K562 (cell line): Measurements from ENCODE around the gene SLC25A42. TPM values are rescaled to one million over a fixed set of nuclear protein-coding genes. Genes with fewer than 3 reads are reported as not detected.
A peak's percentile ranks its signal among the peaks of the same experiment; 100 is the strongest.

ENCODE experiments used
- BHLHE40 ChIP-seq: IDR thresholded peaks from 2 replicates; pipeline ENCODE4 v1.6.1; 2011; ENCODE audit warnings: low read length, improper control_type of control experiment
- CBX5 ChIP-seq: IDR thresholded peaks from 2 replicates; pipeline ENCODE4 v1.6.1; 2014; ENCODE audit warnings: low read depth, borderline replicate concordance
- COPS2 ChIP-seq: fragments of 450-650 bp; conservative IDR thresholded peaks from 2 replicates; pipeline ENCODE4 v1.6.1; 2016; ENCODE audit warnings: mild to moderate bottlenecking, moderate library complexity
- ETV1 ChIP-seq: fragments of 450-650 bp; conservative IDR thresholded peaks from 2 replicates; pipeline ENCODE4 v1.6.1; 2016; ENCODE audit warnings: missing genetic modification characterization, control low read depth, low read depth, missing compliant biosample characterization
- HDGF ChIP-seq: fragments of 450-650 bp; IDR thresholded peaks from 2 replicates; pipeline ENCODE4 v1.6.1; 2016
- L3MBTL2 ChIP-seq: fragments of 450-650 bp; IDR thresholded peaks from 2 replicates; pipeline ENCODE4 v1.6.1; 2016; ENCODE audit warnings: mild to moderate bottlenecking, moderate library complexity
- MBD2 ChIP-seq: sonication (generic); IDR thresholded peaks from 2 replicates; pipeline ENCODE4 v1.6.1; 2016; ENCODE audit warnings: low read depth, borderline replicate concordance
- TCF7 ChIP-seq: sonication (generic); IDR thresholded peaks from 2 replicates; pipeline ENCODE4 v1.6.1; 2016; ENCODE audit warnings: antibody characterized with exemption, borderline replicate concordance
- ZNF224 ChIP-seq: sonication (generic); formaldehyde crosslinking; IDR thresholded peaks from 2 replicates; pipeline ENCODE4 v1.8.0; 2022; ENCODE audit warnings: mild to moderate bottlenecking, missing genetic modification reagents
- ZNF830 ChIP-seq: fragments of 250-450 bp; sonication (Bioruptor Pico); IDR thresholded peaks from 2 replicates; pipeline ENCODE4 v1.5.0; 2021; ENCODE audit warnings: mild to moderate bottlenecking
- polyA plus RNA-seq, 8 experiments: library from polyadenylated mRNA; depleted of rRNA in 4 of 8; stranded (reverse) in 5 of 8; unstranded in 3 of 8; fragments of >200 nt; fragmentation: Nextera tagmentation in 2 of 8; fragmentation: Illumina TruSeq in 1 of 8; extraction: Ambion mirVana in 2 of 8; extraction: Trizol in 1 of 8; gene quantifications; 2 replicates each; pipeline versions ENCODE4 v1.2.1 to v1.2.3, GENCODE V29; 2011 to 2014; ENCODE audit warnings: inconsistent platforms in 1 of 8, missing spikeins in 1 of 8
- total RNA-seq, 7 experiments: library from RNA; depleted of rRNA in 6 of 7; stranded (reverse); fragments of >200 nt in 6 of 7; fragmentation: Illumina TruSeq in 2 of 7; extraction: Trizol in 2 of 7; gene quantifications; 2 replicates each; pipeline versions ENCODE4 v1.2.1 to v1.2.3, GENCODE V29; 2011 to 2021; ENCODE audit warnings: low replicate concordance in 1 of 7
- TF ChIP-seq, protein P1 (sequence below): conservative IDR thresholded peaks from 2 replicates; pipeline ENCODE4 v1.6.1; 2011; ENCODE audit warnings: low read depth, mild to moderate bottlenecking, low read length; ENCODE audit not compliant: control insufficient read depth
- TF ChIP-seq, protein P2 (sequence below): fragments of 450-650 bp; IDR thresholded peaks from 2 replicates; pipeline ENCODE4 v1.6.1; 2016; ENCODE audit warnings: missing biosample characterization, missing genetic modification characterization
- TF ChIP-seq, protein P3 (sequence below): sonication (generic); formaldehyde crosslinking; IDR thresholded peaks from 2 replicates; pipeline ENCODE4 v1.8.0; 2022; ENCODE audit warnings: missing genetic modification reagents, mild to moderate bottlenecking, moderate library complexity, borderline replicate concordance
- TF ChIP-seq, protein P4 (sequence below): fragments of 250-450 bp; sonication (Bioruptor Pico); IDR thresholded peaks from 2 replicates; pipeline ENCODE4 v1.8.0; 2021; ENCODE audit warnings: mild to moderate bottlenecking, moderate library complexity
- TF ChIP-seq, protein P5 (sequence below), 2 experiments: fragments of 450-650 bp; IDR thresholded peaks; 2 replicates each; pipeline ENCODE4 v1.6.1; 2016
- TF ChIP-seq, protein P6 (sequence below): fragments of 450-650 bp; IDR thresholded peaks from 2 replicates; pipeline ENCODE4 v1.6.1; 2017; ENCODE audit warnings: antibody characterized with exemption, mild to moderate bottlenecking

The SLC25A42 gene
- total and polyA plus RNA-seq, 9 of the 15 experiments (the other 6 are each of a cell fraction or from before 2014, with no cell fraction given) = 0.59 to 32.2 (median 14.1) TPM

DNA sequence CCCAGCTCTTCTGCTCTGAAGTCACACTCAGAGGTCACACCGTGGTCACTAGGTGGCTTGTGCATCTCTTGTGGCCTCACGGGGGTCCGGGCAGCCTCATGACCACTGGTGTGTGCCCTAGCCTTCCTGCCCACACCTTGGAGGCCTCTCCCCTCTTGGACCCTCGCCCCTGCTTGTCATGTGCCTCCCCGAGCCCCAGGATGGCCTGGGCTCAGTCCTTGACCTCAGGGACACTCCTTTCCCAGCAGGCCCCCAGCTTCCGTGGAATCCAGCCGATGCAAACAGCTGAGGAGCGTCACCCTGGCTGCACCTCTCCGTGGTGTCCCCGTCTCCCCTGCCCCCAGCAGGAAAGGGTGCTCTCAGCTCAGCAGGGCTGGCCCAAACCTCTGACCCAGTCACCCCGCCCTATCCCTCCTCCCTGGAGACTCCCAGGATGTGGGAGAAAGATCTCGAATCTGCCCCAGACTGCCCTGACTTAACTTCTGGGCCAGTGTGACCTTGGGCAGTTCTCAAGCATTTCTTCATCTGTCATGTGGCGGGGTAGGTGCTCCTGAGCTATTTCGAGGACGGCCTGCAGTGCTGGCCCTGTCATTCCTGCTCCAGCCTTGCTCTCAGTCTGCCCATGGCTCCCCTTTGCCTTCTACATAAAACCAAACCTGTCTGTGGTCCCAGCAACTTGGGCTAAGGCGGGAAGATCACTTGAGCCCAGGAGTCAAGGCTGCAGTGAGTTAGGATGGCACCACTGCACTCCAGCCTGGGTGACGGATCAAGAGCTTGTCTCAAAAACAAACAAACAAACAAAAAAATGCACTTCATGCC, 4.6 kb upstream of the SLC25A42 start (continued):
- TF ChIP-seq, protein P1, sequence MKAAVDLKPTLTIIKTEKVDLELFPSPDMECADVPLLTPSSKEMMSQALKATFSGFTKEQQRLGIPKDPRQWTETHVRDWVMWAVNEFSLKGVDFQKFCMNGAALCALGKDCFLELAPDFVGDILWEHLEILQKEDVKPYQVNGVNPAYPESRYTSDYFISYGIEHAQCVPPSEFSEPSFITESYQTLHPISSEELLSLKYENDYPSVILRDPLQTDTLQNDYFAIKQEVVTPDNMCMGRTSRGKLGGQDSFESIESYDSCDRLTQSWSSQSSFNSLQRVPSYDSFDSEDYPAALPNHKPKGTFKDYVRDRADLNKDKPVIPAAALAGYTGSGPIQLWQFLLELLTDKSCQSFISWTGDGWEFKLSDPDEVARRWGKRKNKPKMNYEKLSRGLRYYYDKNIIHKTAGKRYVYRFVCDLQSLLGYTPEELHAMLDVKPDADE = 0 out of 2 replicates have a peak, but pooled peaks have one; percentile 28
- TF ChIP-seq MBD2 (peak; percentile 16; the same call in 1 of the 2 replicates), BHLHE40 (no peak), L3MBTL2 (peak; percentile 30; the same call in 1 of the 2 replicates), ZNF224 (CRISPR knock-in tag) (no peak), CBX5 (no peak), ZNF830 (CRISPR knock-in tag) (no peak), HDGF (0 out of 2 replicates have a peak, but pooled peaks have one; percentile 90), COPS2 (no peak), TCF7 (no peak), ETV1 (tag) (peak; percentile 87)
- TF ChIP-seq, protein P2, sequence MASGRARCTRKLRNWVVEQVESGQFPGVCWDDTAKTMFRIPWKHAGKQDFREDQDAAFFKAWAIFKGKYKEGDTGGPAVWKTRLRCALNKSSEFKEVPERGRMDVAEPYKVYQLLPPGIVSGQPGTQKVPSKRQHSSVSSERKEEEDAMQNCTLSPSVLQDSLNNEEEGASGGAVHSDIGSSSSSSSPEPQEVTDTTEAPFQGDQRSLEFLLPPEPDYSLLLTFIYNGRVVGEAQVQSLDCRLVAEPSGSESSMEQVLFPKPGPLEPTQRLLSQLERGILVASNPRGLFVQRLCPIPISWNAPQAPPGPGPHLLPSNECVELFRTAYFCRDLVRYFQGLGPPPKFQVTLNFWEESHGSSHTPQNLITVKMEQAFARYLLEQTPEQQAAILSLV (tag) = no peak
- TF ChIP-seq, protein P3, sequence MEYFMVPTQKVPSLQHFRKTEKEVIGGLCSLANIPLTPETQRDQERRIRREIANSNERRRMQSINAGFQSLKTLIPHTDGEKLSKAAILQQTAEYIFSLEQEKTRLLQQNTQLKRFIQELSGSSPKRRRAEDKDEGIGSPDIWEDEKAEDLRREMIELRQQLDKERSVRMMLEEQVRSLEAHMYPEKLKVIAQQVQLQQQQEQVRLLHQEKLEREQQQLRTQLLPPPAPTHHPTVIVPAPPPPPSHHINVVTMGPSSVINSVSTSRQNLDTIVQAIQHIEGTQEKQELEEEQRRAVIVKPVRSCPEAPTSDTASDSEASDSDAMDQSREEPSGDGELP = peak; percentile 55; the same call in 1 of the 2 replicates
- TF ChIP-seq, protein P4, sequence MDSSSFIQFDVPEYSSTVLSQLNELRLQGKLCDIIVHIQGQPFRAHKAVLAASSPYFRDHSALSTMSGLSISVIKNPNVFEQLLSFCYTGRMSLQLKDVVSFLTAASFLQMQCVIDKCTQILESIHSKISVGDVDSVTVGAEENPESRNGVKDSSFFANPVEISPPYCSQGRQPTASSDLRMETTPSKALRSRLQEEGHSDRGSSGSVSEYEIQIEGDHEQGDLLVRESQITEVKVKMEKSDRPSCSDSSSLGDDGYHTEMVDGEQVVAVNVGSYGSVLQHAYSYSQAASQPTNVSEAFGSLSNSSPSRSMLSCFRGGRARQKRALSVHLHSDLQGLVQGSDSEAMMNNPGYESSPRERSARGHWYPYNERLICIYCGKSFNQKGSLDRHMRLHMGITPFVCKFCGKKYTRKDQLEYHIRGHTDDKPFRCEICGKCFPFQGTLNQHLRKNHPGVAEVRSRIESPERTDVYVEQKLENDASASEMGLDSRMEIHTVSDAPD = 0 out of 2 replicates have a peak, but pooled peaks have one; percentile 43
- TF ChIP-seq, protein P5, sequence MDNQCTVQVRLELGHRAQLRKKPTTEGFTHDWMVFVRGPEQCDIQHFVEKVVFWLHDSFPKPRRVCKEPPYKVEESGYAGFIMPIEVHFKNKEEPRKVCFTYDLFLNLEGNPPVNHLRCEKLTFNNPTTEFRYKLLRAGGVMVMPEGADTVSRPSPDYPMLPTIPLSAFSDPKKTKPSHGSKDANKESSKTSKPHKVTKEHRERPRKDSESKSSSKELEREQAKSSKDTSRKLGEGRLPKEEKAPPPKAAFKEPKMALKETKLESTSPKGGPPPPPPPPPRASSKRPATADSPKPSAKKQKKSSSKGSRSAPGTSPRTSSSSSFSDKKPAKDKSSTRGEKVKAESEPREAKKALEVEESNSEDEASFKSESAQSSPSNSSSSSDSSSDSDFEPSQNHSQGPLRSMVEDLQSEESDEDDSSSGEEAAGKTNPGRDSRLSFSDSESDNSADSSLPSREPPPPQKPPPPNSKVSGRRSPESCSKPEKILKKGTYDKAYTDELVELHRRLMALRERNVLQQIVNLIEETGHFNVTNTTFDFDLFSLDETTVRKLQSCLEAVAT (IDR thresholded peaks at IDR 0.05) = 0 out of 4 replicates have a peak, but pooled peaks of 1 of the 2 experiments have one; percentile 30
- TF ChIP-seq, protein P6, sequence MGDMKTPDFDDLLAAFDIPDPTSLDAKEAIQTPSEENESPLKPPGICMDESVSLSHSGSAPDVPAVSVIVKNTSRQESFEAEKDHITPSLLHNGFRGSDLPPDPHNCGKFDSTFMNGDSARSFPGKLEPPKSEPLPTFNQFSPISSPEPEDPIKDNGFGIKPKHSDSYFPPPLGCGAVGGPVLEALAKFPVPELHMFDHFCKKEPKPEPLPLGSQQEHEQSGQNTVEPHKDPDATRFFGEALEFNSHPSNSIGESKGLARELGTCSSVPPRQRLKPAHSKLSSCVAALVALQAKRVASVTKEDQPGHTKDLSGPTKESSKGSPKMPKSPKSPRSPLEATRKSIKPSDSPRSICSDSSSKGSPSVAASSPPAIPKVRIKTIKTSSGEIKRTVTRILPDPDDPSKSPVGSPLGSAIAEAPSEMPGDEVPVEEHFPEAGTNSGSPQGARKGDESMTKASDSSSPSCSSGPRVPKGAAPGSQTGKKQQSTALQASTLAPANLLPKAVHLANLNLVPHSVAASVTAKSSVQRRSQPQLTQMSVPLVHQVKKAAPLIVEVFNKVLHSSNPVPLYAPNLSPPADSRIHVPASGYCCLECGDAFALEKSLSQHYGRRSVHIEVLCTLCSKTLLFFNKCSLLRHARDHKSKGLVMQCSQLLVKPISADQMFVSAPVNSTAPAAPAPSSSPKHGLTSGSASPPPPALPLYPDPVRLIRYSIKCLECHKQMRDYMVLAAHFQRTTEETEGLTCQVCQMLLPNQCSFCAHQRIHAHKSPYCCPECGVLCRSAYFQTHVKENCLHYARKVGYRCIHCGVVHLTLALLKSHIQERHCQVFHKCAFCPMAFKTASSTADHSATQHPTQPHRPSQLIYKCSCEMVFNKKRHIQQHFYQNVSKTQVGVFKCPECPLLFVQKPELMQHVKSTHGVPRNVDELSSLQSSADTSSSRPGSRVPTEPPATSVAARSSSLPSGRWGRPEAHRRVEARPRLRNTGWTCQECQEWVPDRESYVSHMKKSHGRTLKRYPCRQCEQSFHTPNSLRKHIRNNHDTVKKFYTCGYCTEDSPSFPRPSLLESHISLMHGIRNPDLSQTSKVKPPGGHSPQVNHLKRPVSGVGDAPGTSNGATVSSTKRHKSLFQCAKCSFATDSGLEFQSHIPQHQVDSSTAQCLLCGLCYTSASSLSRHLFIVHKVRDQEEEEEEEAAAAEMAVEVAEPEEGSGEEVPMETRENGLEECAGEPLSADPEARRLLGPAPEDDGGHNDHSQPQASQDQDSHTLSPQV = peak; percentile 74
